Trophoblast cell (in vitro differentiated cells and primary cell): Measurements from ENCODE around the gene FGD3.

Experiments
- DNase-seq, 2 donors: peaks; one replicate each; pipeline ENCODE4 v3.0.0-alpha.2; 2016
- H2AFZ ChIP-seq: 2 replicates; pipeline ENCODE4 v1.6.1; 2013; ENCODE audit warnings: low read length, moderate library complexity, mild to moderate bottlenecking; ENCODE audit not compliant: insufficient read depth, poor library complexity
- H2AK5ac ChIP-seq: 2 replicates; pipeline ENCODE4 v1.6.1; 2013; ENCODE audit warnings: mild to moderate bottlenecking, low read length
- H2BK120ac ChIP-seq: 2 replicates; pipeline ENCODE4 v1.6.1; 2013; ENCODE audit warnings: low read length, mild to moderate bottlenecking, moderate library complexity; ENCODE audit not compliant: insufficient read depth, poor library complexity
- H2BK12ac ChIP-seq: 2 replicates; pipeline ENCODE4 v1.6.1; 2013; ENCODE audit warnings: mild to moderate bottlenecking, low read length, moderate library complexity
- H2BK5ac ChIP-seq: 2 replicates; pipeline ENCODE4 v1.6.1; 2013; ENCODE audit warnings: low read length, low read depth, moderate library complexity, mild to moderate bottlenecking; ENCODE audit not compliant: poor library complexity
- H3K14ac ChIP-seq: 2 replicates; pipeline ENCODE4 v1.6.1; 2013; ENCODE audit warnings: mild to moderate bottlenecking, low read length
- H3K18ac ChIP-seq: 2 replicates; pipeline ENCODE4 v1.6.1; 2013; ENCODE audit warnings: mild to moderate bottlenecking, low read length
- H3K23ac ChIP-seq: 2 replicates; pipeline ENCODE4 v1.6.1; 2013; ENCODE audit warnings: low read length
- H3K27ac ChIP-seq: 2 replicates; pipeline ENCODE4 v1.5.1; 2013; ENCODE audit warnings: low read depth, mild to moderate bottlenecking, inconsistent platforms, low read length, moderate library complexity
- H3K27me3 ChIP-seq: 2 replicates; pipeline ENCODE4 v1.6.1; 2013; ENCODE audit warnings: inconsistent platforms, mild to moderate bottlenecking, low read length, moderate library complexity; ENCODE audit not compliant: insufficient read depth
- H3K36me3 ChIP-seq, 2 experiments: 1 replicate in 1 of 2; 2 replicates in 1 of 2; pipeline ENCODE4 v1.6.1; 2013; ENCODE audit warnings: low read length in 2 of 2, mild to moderate bottlenecking in 2 of 2, moderate library complexity in 1 of 2; ENCODE audit not compliant: insufficient read depth in 2 of 2, control insufficient read depth in 1 of 2
- H3K4ac ChIP-seq: 2 replicates; pipeline ENCODE4 v1.6.1; 2013; ENCODE audit warnings: low read depth, mild to moderate bottlenecking, low read length, moderate library complexity
- H3K4me1 ChIP-seq, 2 experiments: 1 replicate in 1 of 2; 2 replicates in 1 of 2; pipeline ENCODE4 v1.6.1; 2013; ENCODE audit warnings: low read length in 2 of 2, mild to moderate bottlenecking in 2 of 2, moderate library complexity in 1 of 2; ENCODE audit not compliant: insufficient read depth in 2 of 2, control insufficient read depth in 1 of 2
- H3K4me2 ChIP-seq: 2 replicates; pipeline ENCODE4 v1.6.1; 2013; ENCODE audit warnings: inconsistent platforms, mild to moderate bottlenecking, low read length, moderate library complexity
- H3K4me3 ChIP-seq: 2 replicates; pipeline ENCODE4 v1.5.1; 2013; ENCODE audit warnings: mild to moderate bottlenecking, low read depth, low read length, inconsistent platforms
- H3K79me1 ChIP-seq: one replicate; pipeline ENCODE4 v1.6.1; 2013; ENCODE audit warnings: low read length
- H3K79me2 ChIP-seq: 2 replicates; pipeline ENCODE4 v1.6.1; 2013; ENCODE audit warnings: low read length, mild to moderate bottlenecking; ENCODE audit not compliant: control insufficient read depth, insufficient read depth, poor library complexity
- H3K9ac ChIP-seq: 2 replicates; pipeline ENCODE4 v1.6.1; 2013; ENCODE audit warnings: mild to moderate bottlenecking, low read length
- H3K9me3 ChIP-seq: 2 replicates; pipeline ENCODE4 v1.6.1; 2013; ENCODE audit warnings: low read depth, mild to moderate bottlenecking, control low read depth, inconsistent platforms, low read length; ENCODE audit not compliant: insufficient read depth
- H4K12ac ChIP-seq: 2 replicates; pipeline ENCODE4 v1.6.1; 2013; ENCODE audit warnings: low read depth, mild to moderate bottlenecking, low read length, moderate library complexity
- H4K8ac ChIP-seq: 2 replicates; pipeline ENCODE4 v1.6.1; 2013; ENCODE audit warnings: low read depth, mild to moderate bottlenecking, low read length, moderate library complexity
- H4K91ac ChIP-seq: one replicate; pipeline ENCODE4 v1.6.1; 2013; ENCODE audit warnings: low read depth, mild to moderate bottlenecking, low read length, moderate library complexity
- WGBS: extraction: QIAGEN DNeasy Blood & Tissue Kit; methylation state at CpG from one replicate; pipeline ENCODE4 v1.1.7; 2013; ENCODE audit warnings: missing lambda C conversion rate; ENCODE audit not compliant: insufficient read length, insufficient coverage; ENCODE audit errors: extremely low coverage; 5-methylcytosine and 5-hydroxymethylcytosine counted together

Gene FGD3

DNA sequence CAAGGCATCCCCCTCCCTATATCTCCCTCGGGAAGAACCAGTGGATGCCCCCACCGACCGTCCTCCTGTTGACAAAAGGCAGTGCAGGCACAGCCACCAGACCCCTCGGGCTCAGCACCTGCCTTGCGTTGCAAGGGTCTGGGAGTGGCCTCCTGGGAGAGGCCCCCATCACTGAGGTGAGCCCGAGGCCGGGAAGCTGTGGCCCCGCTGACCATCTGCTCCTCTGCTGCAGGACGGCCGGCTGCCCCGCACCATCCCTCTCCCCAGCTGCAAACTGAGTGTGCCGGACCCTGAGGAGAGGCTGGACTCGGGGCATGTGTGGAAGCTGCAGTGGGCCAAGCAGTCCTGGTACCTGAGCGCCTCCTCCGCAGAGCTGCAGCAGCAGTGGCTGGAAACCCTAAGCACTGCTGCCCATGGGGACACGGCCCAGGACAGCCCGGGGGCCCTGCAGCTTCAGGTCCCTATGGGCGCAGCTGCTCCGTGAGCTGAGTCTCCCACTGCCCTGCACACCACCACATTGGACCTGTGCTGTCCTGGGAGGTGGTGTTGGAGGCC is 87.9 kb downstream of the FGD3 start:
- Histone ChIP-seq H3K18ac (no peak overlapping the region), H3K4me2 (no peak overlapping the region), H3K14ac (no peak overlapping the region), H3K9me3 (peaks cover 1% of the 10 kb centered on the region), H2BK12ac (no peak overlapping the region), H3K4me1 (no peaks in the 10 kb centered on the region), H2AK5ac (no peak overlapping the region), H3K23ac (no peak overlapping the region), H3K27ac (no peak overlapping the region), H3K4me3 (no peak overlapping the region), H2BK120ac (no peak overlapping the region), H2AFZ (no peak overlapping the region), H3K36me3 (no peaks in the 10 kb centered on the region), H2BK5ac (no peak overlapping the region), H4K8ac (no peak overlapping the region), H4K12ac (no peak overlapping the region), H4K91ac (no peak overlapping the region), H3K79me1 (no peaks in the 10 kb centered on the region), H3K9ac (no peak overlapping the region), H3K79me2 (no peaks in the 10 kb centered on the region), H3K27me3 (no peaks in the 10 kb centered on the region), H3K4ac (no peak overlapping the region)
- no peak for DNase-seq
- WGBS, result no CpG with 5 or more reads among the region's 19 CpGs

GRCh38 chr9:93035821-93036351 is 88.6 kb downstream of the FGD3 start:
- Histone ChIP-seq H4K8ac (no peak overlapping the region), H2AFZ (no peak overlapping the region), H3K79me1 (no peaks in the 10 kb centered on the region), H4K91ac (no peak overlapping the region), H3K4me2 (no peak overlapping the region), H2BK5ac (no peak overlapping the region), H4K12ac (no peak overlapping the region), H3K4me1 (no peaks in the 10 kb centered on the region), H3K9me3 (peaks cover 1% of the 10 kb centered on the region), H3K9ac (no peak overlapping the region), H2BK12ac (no peak overlapping the region), H3K4ac (no peak overlapping the region), H3K18ac (no peak overlapping the region), H3K4me3 (no peak overlapping the region), H3K36me3 (no peaks in the 10 kb centered on the region), H3K23ac (no peak overlapping the region), H3K14ac (no peak overlapping the region), H2BK120ac (no peak overlapping the region), H3K27me3 (no peaks in the 10 kb centered on the region), H3K27ac (no peak overlapping the region), H3K79me2 (no peaks in the 10 kb centered on the region), H2AK5ac (no peak overlapping the region)
- no CpG with 5 or more reads among the region's 13 CpGs for WGBS
- no peak for DNase-seq

- Histone ChIP-seq H2BK12ac (no peak overlapping the region), H3K9ac (no peak overlapping the region), H3K27ac (no peak overlapping the region), H2BK5ac (no peak overlapping the region), H3K4ac (no peak overlapping the region), H3K18ac (no peak overlapping the region), H2AFZ (no peak overlapping the region), H3K4me2 (no peak overlapping the region), H3K79me1 (no peaks in the 10 kb centered on the region), H3K79me2 (no peaks in the 10 kb centered on the region), H2BK120ac (no peak overlapping the region), H3K4me3 (no peak overlapping the region), H2AK5ac (no peak overlapping the region), H3K23ac (no peak overlapping the region), H3K27me3 (no peaks in the 10 kb centered on the region), H4K91ac (no peak overlapping the region), H3K36me3 (no peaks in the 10 kb centered on the region), H3K4me1 (no peaks in the 10 kb centered on the region), H4K12ac (no peak overlapping the region), H4K8ac (no peak overlapping the region), H3K14ac (no peak overlapping the region), H3K9me3 (peaks cover 1% of the 10 kb centered on the region)
- WGBS, result no CpG with 5 or more reads among the region's 13 CpGs
- DNase-seq, result no peak
Measured at GRCh38 chr9:93036887-93037475, 89.7 kb downstream of the FGD3 start.

DNA sequence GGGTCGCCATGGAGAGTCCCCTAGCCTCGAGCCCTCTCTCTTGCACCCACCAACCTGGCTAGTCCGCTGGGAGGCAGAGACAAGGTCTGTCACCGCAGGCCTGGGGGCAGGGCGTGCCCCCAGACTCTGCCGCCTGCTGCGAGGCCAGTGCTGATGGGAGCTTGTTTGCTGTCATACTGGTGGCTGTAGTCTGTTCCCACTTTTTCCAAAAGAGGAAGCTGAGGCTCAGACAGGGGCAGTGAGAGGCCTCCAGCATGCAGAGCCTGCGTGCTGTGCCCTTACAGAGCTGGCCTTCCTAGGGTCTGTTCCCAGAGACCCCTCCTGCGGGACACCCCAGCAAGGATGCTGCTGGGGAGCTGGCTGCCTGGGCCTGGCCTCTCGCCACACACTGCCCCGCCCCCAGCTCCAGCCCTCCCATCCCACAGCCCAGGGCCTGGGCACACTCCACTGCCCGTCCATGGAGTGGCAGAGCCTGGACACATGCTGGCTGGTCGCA is 90.2 kb downstream of the FGD3 start:
- H3K23ac ChIP-seq, result no peak overlapping the region
- H2AK5ac ChIP-seq, result no peak overlapping the region
- H2BK12ac ChIP-seq, result no peak overlapping the region
- H3K9me3 ChIP-seq, result peaks cover under 1% of the 10 kb centered on the region
- H3K79me2 ChIP-seq, result no peaks in the 10 kb centered on the region
- no peaks in the 10 kb centered on the region for H3K79me1 ChIP-seq
- no peak overlapping the region for H4K12ac ChIP-seq
- H3K14ac ChIP-seq, result no peak overlapping the region
- H3K27me3 ChIP-seq, result no peaks in the 10 kb centered on the region
- no peak overlapping the region for H3K4ac ChIP-seq
- DNase-seq, result no peak
- no peak overlapping the region for H2AFZ ChIP-seq
- H3K36me3 ChIP-seq, result no peaks in the 10 kb centered on the region
- no peak overlapping the region for H3K27ac ChIP-seq
- no peak overlapping the region for H3K4me2 ChIP-seq
- H4K8ac ChIP-seq, result no peak overlapping the region
- H3K18ac ChIP-seq, result no peak overlapping the region
- H2BK5ac ChIP-seq, result no peak overlapping the region
- no CpG with 5 or more reads among the region's 13 CpGs for WGBS
- no peak overlapping the region for H3K4me3 ChIP-seq
- H3K4me1 ChIP-seq, result no peaks in the 10 kb centered on the region
- no peak overlapping the region for H2BK120ac ChIP-seq
- H4K91ac ChIP-seq, result no peak overlapping the region
- no peak overlapping the region for H3K9ac ChIP-seq
